ENCODE measurements around the gene C19orf18. TPM values are rescaled to one million over a fixed set of nuclear protein-coding genes. Genes with fewer than 3 reads are reported as not detected.

Gene C19orf18
- total RNA-seq, 4 donors from 2014 or later: 2.7 TPM; not detected in 3

- Histone ChIP-seq H3K9me3 (peaks cover 0 to 49% of the 10 kb centered on the region in 2 donors), H3K36me3 (no peaks in the 10 kb centered on the region), H3K27me3 (no peaks in the 10 kb centered on the region), H3K4me1 (no peaks in the 10 kb centered on the region), H3K27ac (no peak overlapping the region), H3K4me3 (no peak overlapping the region)
- intact Hi-C loops (cut with DNase I; ENCODE audit: low total_unique reads): no loop called here
- no peak for DNase-seq
- TF ChIP-seq CTCF (IDR thresholded peaks at IDR 0.05) (no peak), POLR2A (IDR thresholded peaks at IDR 0.05) (no peak)
These were observed 59.8 kb downstream of the C19orf18 start for GRCh38 chr19:57914531-57914930.

Other genes starting within 250 kb of the C19orf18 start
- gene ZNF671, start 246.9 kb downstream of the C19orf18 start, total RNA-seq: 10 to 100 TPM in 1 of 4 donors, 1 to 10 TPM in 2, under 1 TPM in 1; 0.88 to 20.2 (median 3.4) TPM
- gene ZNF776, start 227.7 kb downstream of the C19orf18 start, total RNA-seq: 10 to 100 TPM in 3 of 4 donors, under 1 TPM in 1; 0.29 to 34.4 (median 17.9) TPM
- 10 to 100 TPM in 2 of 4 donors, 1 to 10 TPM in 2; 4.6 to 42.0 (median 16.1) TPM for gene ZNF586, start 204.9 kb downstream of the C19orf18 start, total RNA-seq
- gene ZNF552, start 159.6 kb downstream of the C19orf18 start, total RNA-seq: 10 to 100 TPM in 2 of 4 donors, 1 to 10 TPM in 1, under 1 TPM in 1; 0.77 to 15.0 (median 9.3) TPM
- gene ZNF587B, start 144.2 kb downstream of the C19orf18 start, total RNA-seq: 10 to 100 TPM in 3 of 4 donors, 1 to 10 TPM in 1; 5.9 to 30.6 (median 15.0) TPM
- gene ZNF587, start 124.7 kb downstream of the C19orf18 start, total RNA-seq: 10 to 100 TPM; 21.3 to 80.0 (median 39.6) TPM
- 10 to 100 TPM in 3 of 4 donors, 1 to 10 TPM in 1; 7.1 to 24.9 (median 15.4) TPM for gene ZNF814, start 85.5 kb downstream of the C19orf18 start, total RNA-seq
- gene ZNF417, start 57.9 kb downstream of the C19orf18 start, total RNA-seq: 10 to 100 TPM; 15.0 to 50.1 (median 20.7) TPM
- gene ZNF418, start 39.1 kb downstream of the C19orf18 start, total RNA-seq: 10 to 100 TPM in 2 of 4 donors, 1 to 10 TPM in 1, under 1 TPM in 1; 0.29 to 15.8 (median 9.8) TPM
- gene ZNF256, start 26.8 kb downstream of the C19orf18 start, total RNA-seq: 10 to 100 TPM in 2 of 4 donors, 1 to 10 TPM in 1, under 1 TPM in 1; 0.51 to 12.0 (median 6.9) TPM
- 10 to 100 TPM in 3 of 4 donors, 1 to 10 TPM in 1; 5.6 to 61.7 (median 30.4) TPM for gene ZNF606, start 28.3 kb upstream of the C19orf18 start, total RNA-seq
- gene ZSCAN1, start 59.5 kb upstream of the C19orf18 start, total RNA-seq: not detected
- 10 to 100 TPM in 3 of 4 donors, 1 to 10 TPM in 1; 6.2 to 18.6 (median 15.3) TPM for gene ZNF135, start 84.7 kb upstream of the C19orf18 start, total RNA-seq
- gene ZSCAN18, start 123.7 kb upstream of the C19orf18 start, total RNA-seq: 100 to 1,000 TPM in 3 of 4 donors, 10 to 100 TPM in 1; 51.5 to 138 (median 121) TPM
- gene ZNF329, start 176.3 kb upstream of the C19orf18 start, total RNA-seq: 10 to 100 TPM in 3 of 4 donors, 1 to 10 TPM in 1; 2.6 to 29.7 (median 13.3) TPM
- 10 to 100 TPM; 10.8 to 34.3 (median 29.7) TPM for gene ZNF274, start 208.5 kb upstream of the C19orf18 start, total RNA-seq